ENCODE measurements around the gene PDE6C. TPM values are rescaled to one million over a fixed set of nuclear protein-coding genes. Genes with fewer than 3 reads are reported as not detected.

The PDE6C gene
- total RNA-seq, 1 experiment from 2014 or later: not detected

DNA sequence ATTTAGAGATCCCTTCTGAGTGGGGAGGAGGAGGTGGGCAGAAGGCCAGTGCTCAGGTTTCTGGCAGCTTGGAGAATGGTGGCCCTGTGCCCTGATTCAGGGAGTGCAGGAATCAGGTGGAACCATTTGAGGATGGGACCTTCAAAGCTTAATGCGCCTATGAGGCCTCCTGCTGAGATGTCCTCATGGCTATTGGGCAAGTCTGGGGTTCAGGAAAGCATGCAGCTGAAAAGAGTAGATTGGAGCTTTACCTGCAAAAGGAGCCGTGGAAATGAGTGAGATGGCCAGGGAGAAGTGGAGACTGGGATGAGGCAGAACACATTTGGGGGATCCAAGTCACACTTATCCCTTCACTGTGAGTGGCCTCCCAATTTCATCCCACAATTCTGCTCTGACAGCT is 39.7 kb upstream of the PDE6C start:
- CTCF ChIA-PET: no interaction called here
- no TSS peak for BruUV-seq (replicated peaks)

DNA sequence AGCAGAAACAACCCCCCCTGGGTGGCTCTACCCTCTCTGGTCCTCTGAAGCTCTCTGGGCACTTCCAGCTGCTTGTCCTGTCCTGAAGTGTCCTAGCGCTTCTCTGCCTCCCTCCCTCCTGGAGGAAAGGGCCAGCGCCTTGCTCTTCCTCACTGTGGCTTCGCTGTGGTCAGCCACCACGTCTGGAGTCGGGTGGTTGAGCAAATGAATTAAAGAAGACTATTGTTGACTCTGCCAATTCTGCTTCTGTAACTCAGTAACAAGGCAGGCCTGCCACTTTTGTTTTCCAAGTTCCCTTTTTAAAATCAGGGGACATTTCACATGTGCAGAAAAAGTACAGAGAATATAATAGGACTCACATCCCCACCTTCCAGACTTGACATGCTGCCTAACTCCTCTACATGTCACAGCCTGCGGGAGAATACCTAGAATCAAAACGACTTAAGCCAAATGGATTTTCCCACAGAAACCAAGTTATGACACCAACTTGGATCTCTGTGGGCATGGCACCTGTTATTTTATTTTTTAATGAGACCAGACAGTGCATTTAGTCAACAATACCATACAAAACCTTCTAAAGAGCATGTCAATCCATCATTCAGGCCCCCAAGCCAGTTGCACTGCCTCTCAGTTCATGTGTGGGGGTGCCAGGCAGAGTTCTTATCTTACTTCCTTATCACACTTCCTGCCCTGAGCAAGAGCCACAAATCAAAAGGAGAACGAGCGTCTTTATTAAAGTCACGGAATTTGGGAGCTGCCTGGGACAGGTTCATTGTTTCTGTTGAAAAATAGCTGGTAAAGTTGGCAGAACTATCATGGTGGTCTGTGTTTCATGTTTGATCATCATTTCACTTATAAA is 39.1 kb upstream of the PDE6C start:
- Histone ChIP-seq H3K27me3 (ENCODE audit: control insufficient read depth, insufficient read depth, low read length) (peaks cover 11% of the 10 kb centered on the region), H3K4me1 (ENCODE audit: control insufficient read depth, insufficient read depth, low read length) (peaks cover 15% of the 10 kb centered on the region), H3K9me3 (ENCODE audit: control insufficient read depth, insufficient read depth, low read depth, low read length) (no peaks in the 10 kb centered on the region), H3K27ac (ENCODE audit: low read length) (no peak overlapping the region), H3K4me3 (ENCODE audit: low read depth in 2 of 2, low read length in 2 of 2) (no peak overlapping the region), H3K36me3 (ENCODE audit: control insufficient read depth, insufficient read depth, low read length) (no peaks in the 10 kb centered on the region)
- ChIA-PET CTCF (no interaction called here), POLR2A (no interaction called here)
- no TSS peak for BruUV-seq (replicated peaks)
- TF ChIP-seq SIN3A (IDR thresholded peaks at IDR 0.05; ENCODE audit: borderline replicate concordance, insufficient read depth, low read depth, low read length): no peak
- TF ChIP-seq POLR2AphosphoS5 (IDR thresholded peaks at IDR 0.05; ENCODE audit: low read depth, low read length): no peak
- TF ChIP-seq, protein P1, sequence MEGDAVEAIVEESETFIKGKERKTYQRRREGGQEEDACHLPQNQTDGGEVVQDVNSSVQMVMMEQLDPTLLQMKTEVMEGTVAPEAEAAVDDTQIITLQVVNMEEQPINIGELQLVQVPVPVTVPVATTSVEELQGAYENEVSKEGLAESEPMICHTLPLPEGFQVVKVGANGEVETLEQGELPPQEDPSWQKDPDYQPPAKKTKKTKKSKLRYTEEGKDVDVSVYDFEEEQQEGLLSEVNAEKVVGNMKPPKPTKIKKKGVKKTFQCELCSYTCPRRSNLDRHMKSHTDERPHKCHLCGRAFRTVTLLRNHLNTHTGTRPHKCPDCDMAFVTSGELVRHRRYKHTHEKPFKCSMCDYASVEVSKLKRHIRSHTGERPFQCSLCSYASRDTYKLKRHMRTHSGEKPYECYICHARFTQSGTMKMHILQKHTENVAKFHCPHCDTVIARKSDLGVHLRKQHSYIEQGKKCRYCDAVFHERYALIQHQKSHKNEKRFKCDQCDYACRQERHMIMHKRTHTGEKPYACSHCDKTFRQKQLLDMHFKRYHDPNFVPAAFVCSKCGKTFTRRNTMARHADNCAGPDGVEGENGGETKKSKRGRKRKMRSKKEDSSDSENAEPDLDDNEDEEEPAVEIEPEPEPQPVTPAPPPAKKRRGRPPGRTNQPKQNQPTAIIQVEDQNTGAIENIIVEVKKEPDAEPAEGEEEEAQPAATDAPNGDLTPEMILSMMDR (IDR thresholded peaks at IDR 0.05): no peak
- TF ChIP-seq TCF7L2 (IDR thresholded peaks at IDR 0.05; ENCODE audit: low read depth, low read length): no peak
- TF ChIP-seq, protein P2, sequence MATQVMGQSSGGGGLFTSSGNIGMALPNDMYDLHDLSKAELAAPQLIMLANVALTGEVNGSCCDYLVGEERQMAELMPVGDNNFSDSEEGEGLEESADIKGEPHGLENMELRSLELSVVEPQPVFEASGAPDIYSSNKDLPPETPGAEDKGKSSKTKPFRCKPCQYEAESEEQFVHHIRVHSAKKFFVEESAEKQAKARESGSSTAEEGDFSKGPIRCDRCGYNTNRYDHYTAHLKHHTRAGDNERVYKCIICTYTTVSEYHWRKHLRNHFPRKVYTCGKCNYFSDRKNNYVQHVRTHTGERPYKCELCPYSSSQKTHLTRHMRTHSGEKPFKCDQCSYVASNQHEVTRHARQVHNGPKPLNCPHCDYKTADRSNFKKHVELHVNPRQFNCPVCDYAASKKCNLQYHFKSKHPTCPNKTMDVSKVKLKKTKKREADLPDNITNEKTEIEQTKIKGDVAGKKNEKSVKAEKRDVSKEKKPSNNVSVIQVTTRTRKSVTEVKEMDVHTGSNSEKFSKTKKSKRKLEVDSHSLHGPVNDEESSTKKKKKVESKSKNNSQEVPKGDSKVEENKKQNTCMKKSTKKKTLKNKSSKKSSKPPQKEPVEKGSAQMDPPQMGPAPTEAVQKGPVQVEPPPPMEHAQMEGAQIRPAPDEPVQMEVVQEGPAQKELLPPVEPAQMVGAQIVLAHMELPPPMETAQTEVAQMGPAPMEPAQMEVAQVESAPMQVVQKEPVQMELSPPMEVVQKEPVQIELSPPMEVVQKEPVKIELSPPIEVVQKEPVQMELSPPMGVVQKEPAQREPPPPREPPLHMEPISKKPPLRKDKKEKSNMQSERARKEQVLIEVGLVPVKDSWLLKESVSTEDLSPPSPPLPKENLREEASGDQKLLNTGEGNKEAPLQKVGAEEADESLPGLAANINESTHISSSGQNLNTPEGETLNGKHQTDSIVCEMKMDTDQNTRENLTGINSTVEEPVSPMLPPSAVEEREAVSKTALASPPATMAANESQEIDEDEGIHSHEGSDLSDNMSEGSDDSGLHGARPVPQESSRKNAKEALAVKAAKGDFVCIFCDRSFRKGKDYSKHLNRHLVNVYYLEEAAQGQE (IDR thresholded peaks at IDR 0.05; ENCODE audit: insufficient read depth in 1 of 2, low read depth in 2 of 2, low read length in 1 of 2): no peak
- ATAC-seq (no peak), DNase-seq (ENCODE audit: low read depth, low spot score) (no peak)
- in situ Hi-C loops (cut with HindIII; ENCODE audit: low pct_unique_long_range_greater_than_20kb, low sequenced_read_pairs) (no loop called here), intact Hi-C loops (cut with micrococcal nuclease; ENCODE audit: unreplicated experiment) (no loop called here)

More for the DNA sequence above, 39.7 kb upstream of the PDE6C start:
- H3K9me3 ChIP-seq (ENCODE audit: control insufficient read depth, insufficient read depth, low read depth, low read length): no peaks in the 10 kb centered on the region
- intact Hi-C loops (cut with micrococcal nuclease; ENCODE audit: unreplicated experiment) (no loop called here), in situ Hi-C loops (cut with HindIII; ENCODE audit: low pct_unique_long_range_greater_than_20kb, low sequenced_read_pairs) (no loop called here)
- peaks cover 18% of the 10 kb centered on the region for H3K27me3 ChIP-seq (ENCODE audit: control insufficient read depth, insufficient read depth, low read length)
- ATAC-seq: no peak
- H3K4me1 ChIP-seq (ENCODE audit: control insufficient read depth, insufficient read depth, low read length): peaks cover 14% of the 10 kb centered on the region
- H3K36me3 ChIP-seq (ENCODE audit: control insufficient read depth, insufficient read depth, low read length): no peaks in the 10 kb centered on the region
- H3K27ac ChIP-seq (ENCODE audit: low read length): no peak overlapping the region
- POLR2A ChIA-PET: no interaction called here
- TF ChIP-seq TCF7L2 (IDR thresholded peaks at IDR 0.05; ENCODE audit: low read depth, low read length) (no peak), POLR2AphosphoS5 (IDR thresholded peaks at IDR 0.05; ENCODE audit: low read depth, low read length) (no peak), SIN3A (IDR thresholded peaks at IDR 0.05; ENCODE audit: borderline replicate concordance, insufficient read depth, low read depth, low read length) (no peak)
- TF ChIP-seq, protein P2 (IDR thresholded peaks at IDR 0.05; ENCODE audit: insufficient read depth in 1 of 2, low read depth in 2 of 2, low read length in 1 of 2): no peak
- TF ChIP-seq, protein P1 (IDR thresholded peaks at IDR 0.05): no peak
- no peak overlapping the region for H3K4me3 ChIP-seq (ENCODE audit: low read depth in 2 of 2, low read length in 2 of 2)
- no peak for DNase-seq (ENCODE audit: low read depth, low spot score)

All from Panc1 (cell line).